Spleen (tissue), 11 donors: ENCODE data around the gene SRR. TPM values are rescaled to one million over a fixed set of nuclear protein-coding genes. Genes with fewer than 3 reads are reported as not detected.
A peak's percentile ranks its signal among the peaks of the same experiment; 100 is the strongest.

ENCODE experiments used
- DNase-seq: peaks from one replicate; pipeline ENCODE4 v3.0.0-alpha.2; 2020
- H3K27ac ChIP-seq, 8 donors: fragments of 200-600 bp; sonication (generic) in 7 of 8; 1 replicate in 4 of 8; 2 replicates in 4 of 8; pipeline versions ENCODE4 v1.5.0 to v1.8.0; 2016 to 2021; ENCODE audit warnings: inconsistent platforms in 4 of 8, mild to moderate bottlenecking in 4 of 8, moderate library complexity in 1 of 8
- H3K27me3 ChIP-seq, 7 donors: fragments of 200-600 bp; sonication (generic) in 6 of 7; replicated peaks in 1 of 7; 1 replicate in 4 of 7; 2 replicates in 3 of 7; pipeline versions ENCODE4 v1.5.0 to v1.8.0; 2016 to 2021; ENCODE audit warnings: inconsistent platforms in 3 of 7, mild to moderate bottlenecking in 1 of 7
- H3K36me3 ChIP-seq, 6 donors: fragments of 200-600 bp; sonication (generic) in 5 of 6; 1 replicate in 4 of 6; 2 replicates in 2 of 6; pipeline versions ENCODE4 v1.5.0 to v1.8.0; 2016 to 2021; ENCODE audit warnings: inconsistent platforms in 2 of 6
- H3K4me1 ChIP-seq, 6 donors: fragments of 200-600 bp; sonication (generic) in 5 of 6; 1 replicate in 3 of 6; 2 replicates in 3 of 6; pipeline versions ENCODE4 v1.5.0 to v1.8.0; 2016 to 2021; ENCODE audit warnings: inconsistent platforms in 3 of 6
- H3K4me3 ChIP-seq, 8 donors: fragments of 200-600 bp; sonication (generic) in 7 of 8; 1 replicate in 4 of 8; 2 replicates in 4 of 8; pipeline versions ENCODE4 v1.5.0 to v1.8.0; 2016 to 2021; ENCODE audit warnings: inconsistent platforms in 4 of 8, mild to moderate bottlenecking in 4 of 8, moderate library complexity in 2 of 8
- H3K9me3 ChIP-seq, 8 donors: fragments of 200-600 bp; sonication (generic) in 7 of 8; 1 replicate in 4 of 8; 2 replicates in 4 of 8; pipeline versions ENCODE4 v1.5.0 to v1.8.0; 2016 to 2021; ENCODE audit warnings: inconsistent platforms in 4 of 8
- CTCF ChIP-seq, 11 experiments: fragments of 200-600 bp in 7 of 11; fragments of 450-650 bp in 4 of 11; sonication (generic) in 4 of 11; IDR thresholded peaks in 8 of 11; conservative IDR thresholded peaks in 3 of 11; 1 replicate in 7 of 11; 2 replicates in 4 of 11; pipeline versions ENCODE4 v1.4.0 to v1.8.0; 2016 to 2021; ENCODE audit warnings: antibody characterized with exemption in 11 of 11, inconsistent platforms in 4 of 11, mild to moderate bottlenecking in 1 of 11
- POLR2A ChIP-seq, 3 donors: fragments of 450-650 bp; IDR thresholded peaks; one replicate each; pipeline ENCODE4 v1.5.1; 2017; ENCODE audit warnings: antibody characterized with exemption in 3 of 3, mild to moderate bottlenecking in 1 of 3
- POLR2AphosphoS5 ChIP-seq, 3 donors: sonication (generic); formaldehyde crosslinking; IDR thresholded peaks; one replicate each; pipeline ENCODE4 v1.5.1; 2017; ENCODE audit warnings: antibody characterized with exemption in 3 of 3
- WGBS, 5 donors: extraction: QIAGEN DNeasy Blood & Tissue Kit in 3 of 5; methylation state at CpG; one replicate each; pipeline versions ENCODE4 v1.1.5 to v1.1.7; 2013 to 2018; 5-methylcytosine and 5-hydroxymethylcytosine counted together
- intact Hi-C: fragments of 100-400 bp; cut with DNase I; formaldehyde crosslinking; loops from one replicate; pipeline ENCODE4 v1.15.0; 2023; ENCODE audit warnings: low total_unique reads
- polyA plus RNA-seq, 3 donors: library from polyadenylated mRNA; stranded (reverse); fragments of 200-250 nt; gene quantifications; one replicate each; pipeline ENCODE4 v1.2.1, GENCODE V29; 2013
- total RNA-seq, 7 donors: library from RNA; depleted of rRNA in 3 of 7; stranded (reverse); fragments of >200 nt in 3 of 7; fragmentation: NEBNext Ultra II Directional in 4 of 7; extraction: Animal tissue kit (Norgen Biotek cat#: 25700) in 4 of 7; gene quantifications; one replicate each; pipeline versions ENCODE4 v1.1.0 to v1.2.1, GENCODE V29; 2016 to 2021
- donor health status: healthy with polysubstance abuse.
- donor health status: DM: no; HTN: no; CAD: no; lungs with moderate emphysema.
- donor health status: DM: no; HTN: no; CAD: no.
- donor health status: Bipolar disorder and iron deficiency.
- donor health status: healthy.
- donor health status: DM: no; HTN: no; CAD: no.
- donor health status: DM: yes; HTN: yes; CAD: no.

SRR gene
- total and polyA plus RNA-seq, 10 donors: 3.5 to 16.2 (median 6.7) TPM

- 90 to 96% (median 92%) methylated on average over 5 of the region's 5 CpGs for WGBS, 5 donors
- TF ChIP-seq CTCF (IDR thresholded peaks at IDR 0.05 in 8 of 11, conservative IDR thresholded peaks at IDR 0.05 in 3 of 11): no peak
- TF ChIP-seq POLR2A (IDR thresholded peaks at IDR 0.05): no peak
- peaks cover 3 to 86% (median 73%) of the 10 kb centered on the region in 6 donors for H3K36me3 ChIP-seq
- intact Hi-C loops: no loop called here
- no peaks in the 10 kb centered on the region for H3K9me3 ChIP-seq
- DNase-seq: no peak
- no peaks in the 10 kb centered on the region for H3K27me3 ChIP-seq
- H3K4me1 ChIP-seq: peaks cover 4 to 60% (median 24%) of the 10 kb centered on the region in 6 donors
- no peak overlapping the region for H3K27ac ChIP-seq
- H3K4me3 ChIP-seq: no peak overlapping the region
These were observed 6.7 kb upstream of the SRR start for GRCh38 chr17:2297023-2297422.

DNA sequence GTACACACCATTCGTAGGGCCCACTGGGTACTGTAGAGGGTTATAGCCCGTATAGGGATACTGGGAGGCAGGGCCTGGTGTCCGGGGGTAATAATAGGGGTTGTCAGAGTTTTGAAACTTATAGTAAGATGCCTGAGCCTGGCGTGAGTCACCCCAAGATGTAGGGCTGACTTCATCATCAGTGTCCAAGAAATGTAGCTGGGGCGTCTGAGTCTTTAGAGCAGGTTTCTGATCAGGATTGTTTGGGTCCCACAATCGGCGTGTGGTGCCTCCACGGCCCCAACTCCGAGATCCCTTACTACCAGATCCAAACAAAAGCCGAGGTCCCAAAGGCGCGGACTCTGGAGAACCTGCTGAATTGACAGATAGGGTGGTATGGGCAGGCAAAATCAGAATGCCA, 4.6 kb upstream of the SRR start:
- Histone ChIP-seq H3K9me3 (no peaks in the 10 kb centered on the region), H3K27me3 (no peaks in the 10 kb centered on the region), H3K36me3 (peaks cover 0 to 65% (median 53%) of the 10 kb centered on the region in 6 donors), H3K4me1 (peaks cover 10 to 72% (median 34%) of the 10 kb centered on the region in 6 donors), H3K4me3 (no peak overlapping the region), H3K27ac (no peak overlapping the region)
- TF ChIP-seq POLR2AphosphoS5 (IDR thresholded peaks at IDR 0.05) (no peak), CTCF (IDR thresholded peaks at IDR 0.05 in 8 of 11, conservative IDR thresholded peaks at IDR 0.05 in 3 of 11) (no peak), POLR2A (IDR thresholded peaks at IDR 0.05) (no peak)
- 95 to 98% (median 96%) methylated on average over 12 of the region's 12 CpGs for WGBS, 5 donors
- intact Hi-C loops: no loop called here
- DNase-seq: no peak

DNA sequence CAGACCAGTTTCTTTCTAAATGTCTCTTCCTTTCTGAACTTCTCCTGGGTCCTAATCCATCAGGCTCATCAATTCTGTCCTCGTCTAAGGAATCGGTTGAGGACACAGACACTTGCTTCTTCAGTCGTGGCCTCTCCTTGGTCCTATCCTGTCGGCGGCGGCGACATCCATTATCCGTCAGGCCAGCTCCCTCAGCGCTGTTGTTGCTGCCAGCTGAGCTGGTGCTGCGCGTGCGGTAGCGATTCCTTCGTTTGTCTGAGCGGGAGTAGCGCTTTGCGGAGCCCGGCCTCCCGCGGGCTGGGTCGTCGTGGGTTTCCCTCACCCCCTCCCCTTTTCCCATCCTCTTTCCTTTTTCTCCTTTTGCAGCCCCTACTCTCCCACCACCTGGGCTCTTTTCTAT, 4.0 kb upstream of the SRR start:
- H3K27ac ChIP-seq: no peak overlapping the region
- 78 to 93% (median 89%) methylated on average over 22 of the region's 22 CpGs for WGBS, 5 donors
- H3K4me1 ChIP-seq: peaks cover 11 to 79% (median 40%) of the 10 kb centered on the region in 6 donors
- no peak overlapping the region for H3K4me3 ChIP-seq
- TF ChIP-seq POLR2AphosphoS5 (IDR thresholded peaks at IDR 0.05) (peak in 1 of 3 donors; percentile 31), POLR2A (IDR thresholded peaks at IDR 0.05) (no peak)
- peaks cover 0 to 59% (median 49%) of the 10 kb centered on the region in 6 donors for H3K36me3 ChIP-seq
- DNase-seq: no peak
- no peaks in the 10 kb centered on the region for H3K9me3 ChIP-seq
- intact Hi-C loops: no loop called here
- H3K27me3 ChIP-seq: no peaks in the 10 kb centered on the region

GRCh38 chr17:2302778-2303203, 959 bp upstream of the SRR start:
- intact Hi-C loops: no loop called here
- DNase-seq: no peak

More at GRCh38 chr17:2302778-2303203, 959 bp upstream of the SRR start:
- no peak for TF ChIP-seq CTCF (IDR thresholded peaks at IDR 0.05 in 8 of 11, conservative IDR thresholded peaks at IDR 0.05 in 3 of 11)
- no peak for TF ChIP-seq POLR2A (IDR thresholded peaks at IDR 0.05)
- TF ChIP-seq POLR2AphosphoS5 (IDR thresholded peaks at IDR 0.05): no peak
- Histone ChIP-seq H3K36me3 (peaks cover 0 to 29% (median 22%) of the 10 kb centered on the region in 6 donors), H3K4me3 (peak overlapping the region; percentile 65 to 94 (median 90)), H3K27me3 (no peaks in the 10 kb centered on the region), H3K4me1 (peaks cover 16 to 71% (median 41%) of the 10 kb centered on the region in 6 donors), H3K9me3 (no peaks in the 10 kb centered on the region), H3K27ac (peak overlapping the region; percentile 84 to 95 (median 92))
- WGBS, 5 donors: 3 to 5% (median 4%) methylated on average over 12 of the region's 12 CpGs
